Lower leg skin (tissue), 3 donors: ENCODE data around the gene ERG.

ENCODE experiments used
- POLR2A ChIP-seq, 2 donors: fragments of 450-650 bp; IDR thresholded peaks; one replicate each; pipeline ENCODE4 v1.6.1; 2016 to 2017; ENCODE audit warnings: antibody characterized with exemption in 2 of 2, mild to moderate bottlenecking in 1 of 2, moderate library complexity in 1 of 2
- TF ChIP-seq, protein P1 (sequence below), 3 donors: fragments of 450-650 bp; IDR thresholded peaks; one replicate each; pipeline ENCODE4 v1.5.1; 2016; ENCODE audit warnings: antibody characterized with exemption in 3 of 3, mild to moderate bottlenecking in 3 of 3, moderate library complexity in 2 of 3

DNA sequence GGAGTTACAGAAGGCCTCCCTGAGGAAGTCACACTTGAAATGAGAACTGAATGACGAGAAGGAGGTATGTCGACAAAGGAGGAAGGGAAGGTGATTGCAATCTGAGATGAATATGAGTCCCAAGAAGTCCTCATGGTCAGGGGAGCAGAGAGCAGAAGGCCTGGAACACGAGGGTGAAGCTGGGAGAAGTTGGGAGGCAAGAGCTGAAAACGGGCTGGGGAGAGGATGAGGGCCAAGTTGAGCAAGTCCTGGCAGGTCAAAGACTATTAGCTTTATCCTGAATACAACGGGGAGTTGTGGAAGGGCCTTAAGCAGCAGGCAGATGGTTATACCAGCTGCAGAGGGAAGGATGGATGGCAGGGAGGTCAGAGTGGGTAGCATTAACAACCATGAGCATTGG is 152.0 kb downstream of the ERG start:
- TF ChIP-seq, protein P1, sequence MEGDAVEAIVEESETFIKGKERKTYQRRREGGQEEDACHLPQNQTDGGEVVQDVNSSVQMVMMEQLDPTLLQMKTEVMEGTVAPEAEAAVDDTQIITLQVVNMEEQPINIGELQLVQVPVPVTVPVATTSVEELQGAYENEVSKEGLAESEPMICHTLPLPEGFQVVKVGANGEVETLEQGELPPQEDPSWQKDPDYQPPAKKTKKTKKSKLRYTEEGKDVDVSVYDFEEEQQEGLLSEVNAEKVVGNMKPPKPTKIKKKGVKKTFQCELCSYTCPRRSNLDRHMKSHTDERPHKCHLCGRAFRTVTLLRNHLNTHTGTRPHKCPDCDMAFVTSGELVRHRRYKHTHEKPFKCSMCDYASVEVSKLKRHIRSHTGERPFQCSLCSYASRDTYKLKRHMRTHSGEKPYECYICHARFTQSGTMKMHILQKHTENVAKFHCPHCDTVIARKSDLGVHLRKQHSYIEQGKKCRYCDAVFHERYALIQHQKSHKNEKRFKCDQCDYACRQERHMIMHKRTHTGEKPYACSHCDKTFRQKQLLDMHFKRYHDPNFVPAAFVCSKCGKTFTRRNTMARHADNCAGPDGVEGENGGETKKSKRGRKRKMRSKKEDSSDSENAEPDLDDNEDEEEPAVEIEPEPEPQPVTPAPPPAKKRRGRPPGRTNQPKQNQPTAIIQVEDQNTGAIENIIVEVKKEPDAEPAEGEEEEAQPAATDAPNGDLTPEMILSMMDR (IDR thresholded peaks at IDR 0.05): no peak
- no peak for TF ChIP-seq POLR2A (IDR thresholded peaks at IDR 0.05)
